Testis (tissue), 3 donors: ENCODE data around the gene STAC. TPM values are rescaled to one million over a fixed set of nuclear protein-coding genes. Genes with fewer than 3 reads are reported as not detected.
"Not testable (repeated sequence)": the region's sequence is repeated elsewhere in the genome, so short reads cannot be mapped to it uniquely, and the experiment has no call there.

ENCODE experiments used
- DNase-seq: peaks from one replicate; pipeline ENCODE4 v3.0.0-alpha.2; 2019
- H3K27ac ChIP-seq, 2 donors: fragments of 200-600 bp; sonication (generic); one replicate each; pipeline ENCODE4 v1.5.1; 2019
- H3K27me3 ChIP-seq: fragments of 200-600 bp; sonication (generic); one replicate; pipeline ENCODE4 v1.5.1; 2019
- H3K36me3 ChIP-seq: fragments of 200-600 bp; sonication (generic); one replicate; pipeline ENCODE4 v1.5.1; 2017; ENCODE audit warnings: low read depth; ENCODE audit errors: missing control alignments
- H3K4me1 ChIP-seq: fragments of 200-600 bp; sonication (generic); one replicate; pipeline ENCODE4 v1.5.1; 2019
- H3K4me3 ChIP-seq, 2 donors: fragments of 200-600 bp; sonication (generic); one replicate each; pipeline ENCODE4 v1.5.1; 2017 to 2019
- H3K9me3 ChIP-seq: fragments of 200-600 bp; sonication (generic); one replicate; pipeline ENCODE4 v1.5.1; 2017
- POLR2A ChIP-seq: fragments of 450-650 bp; IDR thresholded peaks from one replicate; pipeline ENCODE4 v1.6.1; 2017; ENCODE audit warnings: antibody characterized with exemption, mild to moderate bottlenecking, moderate library complexity
- WGBS, 2 donors: methylation state at CpG; one replicate each; pipeline ENCODE4 v1.1.5; 2018; 5-methylcytosine and 5-hydroxymethylcytosine counted together
- intact Hi-C: fragments of 100-400 bp; cut with DNase I; formaldehyde crosslinking; loops from one replicate; pipeline ENCODE4 v1.15.1; 2023; ENCODE audit warnings: low total_unique reads
- polyA plus RNA-seq: library from polyadenylated mRNA; stranded (reverse); fragments of 350-450 nt; fragmentation: Illumina TruSeq; extraction: RNeasy Lipid Tissue Mini Kit (QIAGEN cat#74804); gene quantifications from one replicate; pipeline ENCODE4 v1.2.3, GENCODE V29; 2014; ENCODE audit warnings: low read depth, low replicate concordance; ENCODE audit not compliant: insufficient read depth
- total RNA-seq, 2 donors: library from RNA; depleted of rRNA; stranded (reverse); fragments of >200 nt; gene quantifications; one replicate each; pipeline ENCODE4 v1.2.3, GENCODE V29; 2016
- TF ChIP-seq, protein P1 (sequence below), 3 experiments: fragments of 450-650 bp in 2 of 3; fragments of 200-600 bp in 1 of 3; sonication (generic) in 1 of 3; IDR thresholded peaks; one replicate each; pipeline ENCODE4 v1.5.1; 2016 to 2019; ENCODE audit warnings: antibody characterized with exemption in 3 of 3, mild to moderate bottlenecking in 2 of 3, moderate library complexity in 1 of 3

Gene STAC
- total and polyA plus RNA-seq, 3 donors from 2014 or later: 4.8 to 9.4 (median 7.1) TPM

DNA sequence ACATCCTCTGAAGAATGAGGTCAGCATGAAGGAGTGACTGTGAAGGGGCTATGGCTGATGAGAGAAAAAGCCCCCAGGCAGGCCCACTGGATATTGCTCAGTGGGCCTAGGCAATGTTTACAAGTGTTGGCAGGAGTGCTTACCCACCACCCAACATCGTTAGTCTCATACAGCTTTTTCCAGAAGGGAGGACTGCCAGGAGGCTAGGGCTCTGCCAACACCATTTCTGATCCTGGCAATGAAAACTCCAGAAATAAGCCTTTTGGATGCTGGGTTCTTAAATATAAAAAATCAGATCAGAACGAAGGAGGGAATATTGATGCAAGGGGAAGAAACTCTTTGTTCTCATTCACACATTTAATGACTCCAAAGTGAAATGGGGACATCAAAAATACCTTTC, 194.9 kb downstream of the STAC start:
- Histone ChIP-seq H3K27me3 (no peaks in the 10 kb centered on the region), H3K4me1 (no peaks in the 10 kb centered on the region), H3K4me3 (no peak overlapping the region), H3K9me3 (no peaks in the 10 kb centered on the region), H3K27ac (no peak overlapping the region), H3K36me3 (no peaks in the 10 kb centered on the region)
- no peak for DNase-seq
- 62 to 64% methylated on average over 2 of the region's 2 CpGs for WGBS, 2 donors
- TF ChIP-seq, protein P1, sequence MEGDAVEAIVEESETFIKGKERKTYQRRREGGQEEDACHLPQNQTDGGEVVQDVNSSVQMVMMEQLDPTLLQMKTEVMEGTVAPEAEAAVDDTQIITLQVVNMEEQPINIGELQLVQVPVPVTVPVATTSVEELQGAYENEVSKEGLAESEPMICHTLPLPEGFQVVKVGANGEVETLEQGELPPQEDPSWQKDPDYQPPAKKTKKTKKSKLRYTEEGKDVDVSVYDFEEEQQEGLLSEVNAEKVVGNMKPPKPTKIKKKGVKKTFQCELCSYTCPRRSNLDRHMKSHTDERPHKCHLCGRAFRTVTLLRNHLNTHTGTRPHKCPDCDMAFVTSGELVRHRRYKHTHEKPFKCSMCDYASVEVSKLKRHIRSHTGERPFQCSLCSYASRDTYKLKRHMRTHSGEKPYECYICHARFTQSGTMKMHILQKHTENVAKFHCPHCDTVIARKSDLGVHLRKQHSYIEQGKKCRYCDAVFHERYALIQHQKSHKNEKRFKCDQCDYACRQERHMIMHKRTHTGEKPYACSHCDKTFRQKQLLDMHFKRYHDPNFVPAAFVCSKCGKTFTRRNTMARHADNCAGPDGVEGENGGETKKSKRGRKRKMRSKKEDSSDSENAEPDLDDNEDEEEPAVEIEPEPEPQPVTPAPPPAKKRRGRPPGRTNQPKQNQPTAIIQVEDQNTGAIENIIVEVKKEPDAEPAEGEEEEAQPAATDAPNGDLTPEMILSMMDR (IDR thresholded peaks at IDR 0.05): no peak
- no peak for TF ChIP-seq POLR2A
- intact Hi-C loops: no loop called here

GRCh38 chr3:36578418-36578817, 198.1 kb downstream of the STAC start:
- H3K36me3 ChIP-seq, H3K4me1 ChIP-seq, H3K27ac ChIP-seq, H3K4me3 ChIP-seq, H3K9me3 ChIP-seq, DNase-seq, H3K27me3 ChIP-seq, intact Hi-C loops: not testable (repeated sequence)
- 62 to 80% methylated on average over 4 of the region's 4 CpGs for WGBS, 2 donors

- Histone ChIP-seq H3K36me3 (no peaks in the 10 kb centered on the region), H3K4me3 (no peak overlapping the region), H3K4me1 (no peaks in the 10 kb centered on the region), H3K27me3 (no peaks in the 10 kb centered on the region), H3K27ac (no peak overlapping the region), H3K9me3 (no peaks in the 10 kb centered on the region)
- intact Hi-C loops: no loop called here
- WGBS, 2 donors: 71 to 82% methylated on average over 1 of the region's 1 CpG
- DNase-seq: no peak
- TF ChIP-seq POLR2A: no peak
- TF ChIP-seq, protein P1 (IDR thresholded peaks at IDR 0.05): no peak
Observed at GRCh38 chr3:36579746-36580145, 199.4 kb downstream of the STAC start.

- Histone ChIP-seq H3K36me3 (no peaks in the 10 kb centered on the region), H3K4me1 (no peaks in the 10 kb centered on the region), H3K4me3 (no peak overlapping the region), H3K9me3 (no peaks in the 10 kb centered on the region), H3K27me3 (no peaks in the 10 kb centered on the region), H3K27ac (no peak overlapping the region)
- no peak for DNase-seq
- intact Hi-C loops: no loop called here
- TF ChIP-seq POLR2A: no peak
- TF ChIP-seq, protein P1 (IDR thresholded peaks at IDR 0.05): no peak
- 78 to 79% methylated on average over 2 of the region's 2 CpGs for WGBS, 2 donors
Observed at GRCh38 chr3:36580716-36581115, 200.4 kb downstream of the STAC start.

DNA sequence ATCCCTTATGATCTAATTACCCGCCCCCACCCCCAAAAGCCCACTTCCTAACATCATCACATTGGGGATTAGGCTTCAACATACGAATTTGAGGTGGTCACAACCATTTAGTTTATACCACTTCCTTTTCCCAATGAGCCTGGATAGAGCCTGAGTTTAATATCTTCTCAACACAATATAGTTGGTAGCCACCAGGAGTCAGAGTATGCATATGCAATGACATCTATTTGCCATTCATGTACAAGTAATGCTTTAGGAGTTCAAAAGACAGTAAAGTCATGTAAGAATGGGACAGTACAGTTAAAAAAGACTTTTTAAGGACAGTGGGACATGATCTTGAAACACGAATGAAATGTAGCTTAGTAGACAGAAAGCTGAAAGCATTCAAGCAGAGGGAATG, 211.7 kb downstream of the STAC start:
- H3K27ac ChIP-seq: no peak overlapping the region
- no peaks in the 10 kb centered on the region for H3K4me1 ChIP-seq
- intact Hi-C loops: no loop called here
- H3K4me3 ChIP-seq: no peak overlapping the region
- no peaks in the 10 kb centered on the region for H3K36me3 ChIP-seq
- WGBS, 2 donors: 79 to 81% methylated on average over 3 of the region's 3 CpGs
- TF ChIP-seq, protein P1 (IDR thresholded peaks at IDR 0.05): no peak
- TF ChIP-seq POLR2A: no peak
- no peak for DNase-seq
- no peaks in the 10 kb centered on the region for H3K9me3 ChIP-seq
- no peaks in the 10 kb centered on the region for H3K27me3 ChIP-seq
